ENCODE results near the gene TMEM135.
"Not testable (repeated sequence)": the region's sequence is repeated elsewhere in the genome, so short reads cannot be mapped to it uniquely, and the experiment has no call there.

The TMEM135 gene

DNA sequence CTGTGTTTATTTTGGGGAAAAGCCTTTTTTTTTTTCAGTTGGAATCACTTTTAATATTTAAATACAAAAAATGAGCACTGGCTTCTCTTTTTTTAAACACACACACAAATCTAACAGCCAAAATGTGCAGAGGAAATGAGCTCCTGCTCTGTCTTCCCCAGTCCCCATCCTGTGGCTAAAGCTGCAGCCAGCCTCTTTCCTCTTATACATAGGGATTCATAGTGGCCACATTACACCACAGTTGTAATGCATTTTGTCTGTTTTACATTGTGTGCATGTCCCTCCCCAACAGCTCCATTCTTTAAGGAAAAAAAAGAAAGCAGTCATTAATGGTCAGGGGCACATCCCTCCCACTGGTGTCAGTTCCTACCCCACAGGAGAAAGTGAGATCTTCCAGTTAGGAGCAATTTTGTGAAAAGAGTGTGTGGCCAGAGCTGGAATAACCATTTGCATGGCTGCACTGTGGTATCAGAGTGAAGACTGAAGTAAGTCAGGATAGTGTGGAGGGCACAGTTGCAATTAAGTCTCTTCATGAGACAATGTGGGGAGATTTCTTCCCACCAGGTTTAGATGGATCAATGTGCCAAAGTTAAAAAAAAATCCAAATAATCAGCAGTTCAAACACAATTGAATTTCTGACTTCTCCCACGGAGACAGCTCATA lies 220.6 kb downstream of the TMEM135 start:
- TF ChIP-seq POLR2A (IDR thresholded peaks at IDR 0.05; ENCODE audit: low read depth, low read length): no peak
- no peak for TF ChIP-seq TAF1 (IDR thresholded peaks at IDR 0.05; ENCODE audit: borderline replicate concordance, low read depth, low read length)
- TF ChIP-seq POLR2AphosphoS5 (IDR thresholded peaks at IDR 0.05; ENCODE audit: low read depth, low read length): no peak
- FAIRE-seq: no peak
- no peak for DNase-seq (ENCODE audit: insufficient read length)

DNA sequence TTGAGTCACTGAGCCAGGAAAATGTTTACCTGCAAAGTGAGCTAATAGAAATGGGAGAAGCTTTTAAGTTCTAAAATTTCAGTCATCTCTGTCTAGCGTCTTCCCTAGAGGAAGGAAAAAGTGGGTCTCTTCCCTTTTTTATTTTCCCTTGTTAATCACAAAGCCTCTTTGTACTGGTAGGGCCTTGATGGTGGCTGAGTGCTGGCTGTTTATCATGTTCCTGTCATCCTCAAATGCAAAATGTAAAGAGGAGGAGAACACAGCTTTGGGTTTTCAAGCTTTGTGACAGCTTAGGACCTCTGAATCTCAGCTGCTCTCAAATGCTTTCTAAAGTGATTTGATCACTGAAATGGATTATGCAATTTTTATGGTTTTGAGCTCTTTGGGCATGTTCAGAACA lies 222.0 kb downstream of the TMEM135 start:
- no peak for DNase-seq (ENCODE audit: insufficient read length)
- TF ChIP-seq TAF1 (IDR thresholded peaks at IDR 0.05; ENCODE audit: borderline replicate concordance, low read depth, low read length) (no peak), POLR2A (IDR thresholded peaks at IDR 0.05; ENCODE audit: low read depth, low read length) (no peak), POLR2AphosphoS5 (IDR thresholded peaks at IDR 0.05; ENCODE audit: low read depth, low read length) (no peak)

DNA sequence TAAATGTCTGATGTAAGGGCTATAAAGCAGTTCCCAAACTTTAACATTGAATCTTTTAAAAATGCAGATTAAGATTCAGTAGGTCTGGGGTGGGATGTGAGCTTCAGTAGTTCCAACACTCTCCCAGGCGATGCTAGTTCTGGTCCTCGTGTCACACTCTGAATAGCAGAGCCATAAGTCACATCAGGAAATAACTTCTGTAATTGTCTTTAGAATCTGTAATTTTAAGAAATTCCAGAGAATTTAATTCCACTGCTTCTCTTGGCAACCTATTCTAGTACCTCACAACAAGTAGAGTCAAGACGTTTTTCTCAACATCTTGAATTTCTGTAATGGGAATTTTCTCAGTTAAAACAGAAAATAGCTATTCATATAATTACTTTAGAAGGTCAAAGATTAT lies 223.1 kb downstream of the TMEM135 start:
- FAIRE-seq: peak; percentile 36
- TF ChIP-seq POLR2A (IDR thresholded peaks at IDR 0.05; ENCODE audit: low read depth, low read length) (no peak), TAF1 (IDR thresholded peaks at IDR 0.05; ENCODE audit: borderline replicate concordance, low read depth, low read length) (no peak), POLR2AphosphoS5 (IDR thresholded peaks at IDR 0.05; ENCODE audit: low read depth, low read length) (no peak)

More for the DNA sequence above, 222.0 kb downstream of the TMEM135 start:
- no peak for FAIRE-seq

DNA sequence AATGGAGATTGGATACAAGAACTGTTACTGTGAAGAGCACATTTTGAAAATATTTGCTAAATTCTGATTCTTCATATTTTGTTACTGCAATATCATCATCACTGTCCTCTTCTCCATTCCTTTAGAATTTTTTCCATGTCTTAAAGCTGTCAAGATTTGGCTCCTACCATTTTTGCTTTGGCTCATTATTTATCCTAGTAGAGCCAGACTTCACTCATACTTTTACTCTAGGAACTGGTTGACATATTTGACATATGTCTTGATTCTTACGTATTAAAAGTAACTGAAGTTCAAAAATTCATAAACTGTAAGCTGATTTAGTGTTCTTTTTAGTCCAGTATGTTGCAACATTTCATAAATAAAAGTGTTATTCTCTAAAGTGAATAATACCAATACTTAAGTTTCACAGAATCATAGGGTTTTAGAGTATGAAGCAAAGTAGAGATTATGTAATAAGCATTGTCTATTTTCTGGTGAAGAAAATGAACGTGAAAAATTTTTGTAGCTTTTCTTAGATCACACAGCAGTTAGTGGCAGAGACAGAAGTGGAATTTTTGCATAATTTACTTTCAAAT lies 225.6 kb downstream of the TMEM135 start:
- no peak for FAIRE-seq
- TF ChIP-seq TAF1 (IDR thresholded peaks at IDR 0.05; ENCODE audit: borderline replicate concordance, low read depth, low read length) (no peak), POLR2A (IDR thresholded peaks at IDR 0.05; ENCODE audit: low read depth, low read length) (no peak), POLR2AphosphoS5 (IDR thresholded peaks at IDR 0.05; ENCODE audit: low read depth, low read length) (no peak)

More for the DNA sequence above, 223.1 kb downstream of the TMEM135 start:
- no peak for DNase-seq (ENCODE audit: insufficient read length)

DNA sequence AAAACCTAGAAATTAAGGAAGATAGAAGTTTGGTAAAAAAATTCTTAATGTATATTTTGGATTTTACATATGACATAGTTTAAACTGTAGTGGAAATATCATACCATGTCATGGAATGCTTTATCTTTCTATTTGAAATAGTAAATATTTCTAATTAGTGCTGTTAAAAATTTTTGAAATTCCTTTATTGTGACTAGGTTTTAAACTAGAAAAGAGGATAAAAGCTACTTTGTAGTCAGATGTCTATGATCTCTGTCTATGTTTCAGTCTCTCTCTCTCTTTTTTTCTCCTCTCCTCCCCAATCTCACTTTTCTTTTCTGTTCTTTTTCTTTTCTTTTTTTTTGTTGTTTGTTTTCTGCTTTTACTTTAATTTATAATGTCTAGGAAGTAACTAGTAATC lies 226.2 kb downstream of the TMEM135 start:
- FAIRE-seq (no peak), DNase-seq (ENCODE audit: insufficient read length) (no peak)
- no peak for TF ChIP-seq POLR2AphosphoS5 (IDR thresholded peaks at IDR 0.05; ENCODE audit: low read depth, low read length)
- TF ChIP-seq POLR2A (IDR thresholded peaks at IDR 0.05; ENCODE audit: low read depth, low read length): no peak
- no peak for TF ChIP-seq TAF1 (IDR thresholded peaks at IDR 0.05; ENCODE audit: borderline replicate concordance, low read depth, low read length)

More for the DNA sequence above, 225.6 kb downstream of the TMEM135 start:
- no peak for DNase-seq (ENCODE audit: insufficient read length)

GRCh38 chr11:87265132-87265531 lies 227.4 kb downstream of the TMEM135 start:
- TF ChIP-seq POLR2AphosphoS5 (IDR thresholded peaks at IDR 0.05; ENCODE audit: low read depth, low read length) (no peak), POLR2A (IDR thresholded peaks at IDR 0.05; ENCODE audit: low read depth, low read length) (no peak), TAF1 (IDR thresholded peaks at IDR 0.05; ENCODE audit: borderline replicate concordance, low read depth, low read length) (no peak)
- DNase-seq (ENCODE audit: insufficient read length) (no peak), FAIRE-seq (no peak)

GRCh38 chr11:87265979-87266378 lies 228.2 kb downstream of the TMEM135 start:
- FAIRE-seq (peak; percentile 5), DNase-seq (ENCODE audit: insufficient read length) (no peak)

DNA sequence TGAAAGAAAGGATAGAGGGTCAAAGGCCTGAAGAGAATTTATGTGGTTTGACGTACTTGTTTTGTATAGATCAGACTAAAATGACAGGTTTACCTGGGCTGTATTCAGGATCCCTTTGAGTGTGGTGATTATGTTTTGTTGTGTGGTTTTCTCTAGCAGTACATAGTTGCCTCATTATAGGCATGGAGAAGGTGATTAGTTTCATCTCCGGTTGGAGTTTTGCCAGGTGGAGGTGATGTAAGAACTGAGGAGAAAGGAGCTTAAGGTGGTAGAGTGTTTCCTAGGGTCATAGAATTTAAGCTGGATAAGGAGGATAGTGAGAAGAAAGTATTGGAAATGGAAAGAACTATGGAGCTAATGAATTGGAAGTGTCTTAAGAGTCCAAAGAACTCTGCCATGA lies 229.0 kb downstream of the TMEM135 start:
- FAIRE-seq: peak; percentile 44
- DNase-seq (ENCODE audit: insufficient read length): no peak
- TF ChIP-seq POLR2A (IDR thresholded peaks at IDR 0.05; ENCODE audit: low read depth, low read length) (no peak), POLR2AphosphoS5 (IDR thresholded peaks at IDR 0.05; ENCODE audit: low read depth, low read length) (no peak), TAF1 (IDR thresholded peaks at IDR 0.05; ENCODE audit: borderline replicate concordance, low read depth, low read length) (no peak)

More at GRCh38 chr11:87265979-87266378, 228.2 kb downstream of the TMEM135 start:
- no peak for TF ChIP-seq POLR2AphosphoS5 (IDR thresholded peaks at IDR 0.05; ENCODE audit: low read depth, low read length)
- TF ChIP-seq TAF1 (IDR thresholded peaks at IDR 0.05; ENCODE audit: borderline replicate concordance, low read depth, low read length): no peak
- TF ChIP-seq POLR2A (IDR thresholded peaks at IDR 0.05; ENCODE audit: low read depth, low read length): no peak

GRCh38 chr11:87271951-87272350 lies 234.2 kb downstream of the TMEM135 start:
- not testable (repeated sequence) for DNase-seq (ENCODE audit: insufficient read length); FAIRE-seq

- no peak for TF ChIP-seq POLR2AphosphoS5 (IDR thresholded peaks at IDR 0.05; ENCODE audit: low read depth, low read length)
- TF ChIP-seq TAF1 (IDR thresholded peaks at IDR 0.05; ENCODE audit: borderline replicate concordance, low read depth, low read length): no peak
- TF ChIP-seq POLR2A (IDR thresholded peaks at IDR 0.05; ENCODE audit: low read depth, low read length): no peak
- no peak for FAIRE-seq
These were observed 237.4 kb downstream of the TMEM135 start for GRCh38 chr11:87275176-87275575.

DNA sequence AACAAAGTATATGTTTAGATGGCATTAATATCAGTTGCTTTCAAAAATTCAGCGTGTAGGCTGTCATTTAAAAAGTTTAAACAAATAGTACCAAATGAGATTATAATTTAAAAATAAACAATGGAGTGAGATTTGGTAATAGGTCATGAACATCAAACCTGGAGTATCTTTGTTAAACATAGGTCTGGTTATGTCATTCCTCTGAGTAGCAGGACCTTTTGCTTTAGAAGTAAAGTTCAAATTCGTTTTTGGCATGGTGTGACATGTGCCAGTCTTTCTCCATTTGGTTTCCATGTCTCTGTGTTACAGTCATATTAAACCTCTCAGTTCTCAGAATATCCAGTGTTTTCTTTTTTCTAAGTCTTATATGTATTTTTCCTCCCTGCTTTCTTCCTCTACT lies 242.4 kb downstream of the TMEM135 start:
- FAIRE-seq (no peak), DNase-seq (ENCODE audit: insufficient read length) (no peak)
- TF ChIP-seq POLR2AphosphoS5 (IDR thresholded peaks at IDR 0.05; ENCODE audit: low read depth, low read length): no peak

More at GRCh38 chr11:87275176-87275575, 237.4 kb downstream of the TMEM135 start:
- DNase-seq (ENCODE audit: insufficient read length): no peak

DNA sequence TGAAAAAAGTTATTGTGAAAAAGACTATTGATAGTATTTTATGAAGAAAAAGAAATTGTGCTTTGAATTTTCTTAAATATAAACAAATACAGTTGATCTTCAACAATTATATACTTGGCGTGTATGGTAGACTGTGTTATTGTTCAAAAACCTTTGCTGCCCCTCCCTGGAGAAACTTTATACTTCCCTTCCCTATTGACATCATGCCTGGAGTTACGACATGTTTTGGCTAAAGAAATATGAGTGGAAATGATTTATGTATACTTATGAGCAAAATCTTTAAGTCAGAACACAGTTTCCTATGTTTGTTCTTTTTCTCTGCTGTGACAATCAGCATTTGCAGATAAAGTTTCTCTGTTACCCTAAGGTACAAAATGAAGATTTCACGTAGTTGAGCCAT lies 243.8 kb downstream of the TMEM135 start:
- TF ChIP-seq POLR2AphosphoS5 (IDR thresholded peaks at IDR 0.05; ENCODE audit: low read depth, low read length) (no peak), POLR2A (IDR thresholded peaks at IDR 0.05; ENCODE audit: low read depth, low read length) (no peak), TAF1 (IDR thresholded peaks at IDR 0.05; ENCODE audit: borderline replicate concordance, low read depth, low read length) (no peak)
- no peak for DNase-seq (ENCODE audit: insufficient read length)
- FAIRE-seq: no peak
